GM23338 (cell line): Measurements from ENCODE around the gene CORO2A. TPM values are rescaled to one million over a fixed set of nuclear protein-coding genes. Genes with fewer than 3 reads are reported as not detected.
A peak's percentile ranks its signal among the peaks of the same experiment; 100 is the strongest.

Source experiments
- ATAC-seq: fragments of 200-7000 bp; cut with Tn5 transposase; 3 replicates; pipeline ENCODE4 v1.9.1; 2020
- DNase-seq: peaks from one replicate; pipeline ENCODE4 v3.0.0-alpha.2; 2015; ENCODE audit warnings: low spot score
- H2AFZ ChIP-seq: fragments of 200-600 bp; sonication (generic); 2 replicates; pipeline ENCODE4 v1.8.0; 2016; ENCODE audit warnings: antibody characterized with exemption, mild to moderate bottlenecking, moderate library complexity
- H3F3A ChIP-seq: fragments of 200-600 bp; sonication (generic); replicated peaks from 2 replicates; pipeline ENCODE4 v1.8.0; 2017; ENCODE audit warnings: antibody characterized with exemption, mixed run types, low read depth
- H3K27ac ChIP-seq: fragments of 200-600 bp; sonication (generic); 2 replicates; pipeline ENCODE4 v1.6.1; 2016; ENCODE audit warnings: low read depth
- H3K27me3 ChIP-seq: fragments of 200-600 bp; sonication (generic); 2 replicates; pipeline ENCODE4 v1.8.0; 2016; ENCODE audit warnings: mild to moderate bottlenecking, mixed run types, moderate library complexity; ENCODE audit not compliant: insufficient read depth
- H3K36me3 ChIP-seq: fragments of 200-600 bp; sonication (generic); 2 replicates; pipeline ENCODE4 v1.8.0; 2016; ENCODE audit warnings: mild to moderate bottlenecking; ENCODE audit not compliant: insufficient read depth
- H3K4me1 ChIP-seq: fragments of 200-600 bp; sonication (generic); 2 replicates; pipeline ENCODE4 v1.8.0; 2016; ENCODE audit warnings: mild to moderate bottlenecking, moderate library complexity; ENCODE audit not compliant: insufficient read depth
- H3K4me2 ChIP-seq: fragments of 200-600 bp; sonication (generic); 2 replicates; pipeline ENCODE4 v1.7.1; 2017; ENCODE audit warnings: mixed run types
- H3K4me3 ChIP-seq: fragments of 200-600 bp; sonication (generic); 2 replicates; pipeline ENCODE4 v1.6.1; 2016; ENCODE audit warnings: mixed run types
- H3K79me2 ChIP-seq: fragments of 200-600 bp; sonication (generic); replicated peaks from 2 replicates; pipeline ENCODE4 v1.8.0; 2017; ENCODE audit warnings: mild to moderate bottlenecking; ENCODE audit not compliant: insufficient read depth
- H3K9me2 ChIP-seq: fragments of 200-600 bp; sonication (generic); 2 replicates; pipeline ENCODE4 v1.8.0; 2017; ENCODE audit not compliant: insufficient read depth
- H4K20me1 ChIP-seq: fragments of 200-600 bp; sonication (generic); replicated peaks from 2 replicates; pipeline ENCODE4 v1.8.0; 2017; ENCODE audit warnings: mild to moderate bottlenecking; ENCODE audit not compliant: insufficient read depth
- H3K27ac Mint-ChIP-seq: 2 replicates; pipeline ENCODE4 v1.8.0; 2020; ENCODE audit warnings: inconsistent platforms, mild to moderate bottlenecking, moderate library complexity, mixed read lengths
- H3K27me3 Mint-ChIP-seq: 3 replicates; pipeline ENCODE4 v1.8.0; 2022; ENCODE audit warnings: low read depth, mild to moderate bottlenecking, moderate library complexity, mixed read lengths, inconsistent platforms; ENCODE audit not compliant: insufficient read depth, poor library complexity
- H3K36me3 Mint-ChIP-seq: 3 replicates; pipeline ENCODE4 v1.8.0; 2021; ENCODE audit warnings: low read depth, mild to moderate bottlenecking, inconsistent platforms, moderate library complexity, mixed read lengths
- H3K4me1 Mint-ChIP-seq: 3 replicates; pipeline ENCODE4 v1.8.0; 2020; ENCODE audit warnings: mild to moderate bottlenecking, inconsistent platforms, mixed read lengths
- H3K4me3 Mint-ChIP-seq: 3 replicates; pipeline ENCODE4 v1.8.0; 2021; ENCODE audit warnings: moderate library complexity, mild to moderate bottlenecking, inconsistent platforms, mixed read lengths
- H3K9me3 Mint-ChIP-seq: 3 replicates; pipeline ENCODE4 v1.8.0; 2020; ENCODE audit warnings: moderate library complexity, mild to moderate bottlenecking, inconsistent platforms, mixed read lengths
- CREB1 ChIP-seq: fragments of 250-450 bp; sonication (Bioruptor Pico); IDR thresholded peaks from 2 replicates; pipeline ENCODE4 v1.5.0; 2020; ENCODE audit warnings: low read depth, mild to moderate bottlenecking, moderate library complexity
- EZH2phosphoT487 ChIP-seq: fragments of 200-600 bp; sonication (generic); IDR thresholded peaks from one replicate; pipeline ENCODE4 v1.8.1; 2018; ENCODE audit warnings: antibody characterized with exemption; ENCODE audit not compliant: unreplicated experiment
- NANOG ChIP-seq: IDR thresholded peaks from 2 replicates; pipeline ENCODE4 v1.6.1; 2016; ENCODE audit warnings: antibody characterized with exemption, borderline replicate concordance
- POLR2AphosphoS5 ChIP-seq: IDR thresholded peaks from 2 replicates; pipeline ENCODE4 v1.6.1; 2016; ENCODE audit warnings: antibody characterized with exemption, low read depth
- STAT1 ChIP-seq: IDR thresholded peaks from one replicate; pipeline ENCODE4 v1.6.1; 2016; ENCODE audit warnings: antibody characterized with exemption; ENCODE audit not compliant: unreplicated experiment
- polyA plus RNA-seq: library from polyadenylated mRNA; unstranded; fragments of >200 nt; fragmentation: Nextera tagmentation; extraction: Ambion mirVana; gene quantifications from 2 replicates; pipeline ENCODE4 v1.2.1, GENCODE V29; 2016
- total RNA-seq: library from RNA; depleted of rRNA; stranded (reverse); fragments of >200 nt; shearing (Covaris generic); gene quantifications from 2 replicates; pipeline ENCODE4 v1.2.3, GENCODE V29; 2014
- TF ChIP-seq, protein P1 (sequence below): fragments of 250-450 bp; sonication (Bioruptor Pico); IDR thresholded peaks from 2 replicates; pipeline ENCODE4 v1.5.0; 2020; ENCODE audit warnings: mild to moderate bottlenecking, moderate library complexity
- TF ChIP-seq, protein P2 (sequence below): IDR thresholded peaks from 2 replicates; pipeline ENCODE4 v1.6.1; 2016; ENCODE audit warnings: antibody characterized with exemption
- TF ChIP-seq, protein P3 (sequence below), 2 experiments: fragments of 200-600 bp in 1 of 2; sonication (generic) in 1 of 2; conservative IDR thresholded peaks; 2 replicates each; pipeline versions ENCODE4 v1.5.1 to v1.6.1; 2016 to 2017; ENCODE audit warnings: antibody characterized with exemption in 2 of 2, low read depth in 2 of 2, mild to moderate bottlenecking in 2 of 2, moderate library complexity in 1 of 2

The CORO2A gene
- total and polyA plus RNA-seq, 2 experiments from 2014 or later, result 12.9 to 27.6 TPM

DNA sequence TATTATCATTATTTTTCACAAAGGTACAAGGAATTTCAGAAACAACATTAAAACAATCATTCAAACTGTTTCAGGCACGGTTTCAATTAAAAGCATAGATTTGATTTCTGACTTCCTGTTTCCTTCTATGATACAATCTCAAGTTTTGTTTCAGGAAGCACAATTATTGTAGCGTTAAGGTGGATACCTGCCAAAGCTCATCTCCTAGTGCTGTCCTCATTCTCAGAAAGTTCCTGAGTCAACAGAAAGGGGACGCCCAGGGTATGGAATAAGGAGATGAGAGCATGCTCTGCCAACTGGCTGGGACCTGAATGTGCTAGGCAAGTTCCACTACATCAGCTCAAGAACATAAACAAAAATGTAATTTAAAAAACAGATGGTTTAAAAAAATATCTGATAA is 71.4 kb downstream of the CORO2A start:
- no peak overlapping the region for H3K4me2 ChIP-seq

DNA sequence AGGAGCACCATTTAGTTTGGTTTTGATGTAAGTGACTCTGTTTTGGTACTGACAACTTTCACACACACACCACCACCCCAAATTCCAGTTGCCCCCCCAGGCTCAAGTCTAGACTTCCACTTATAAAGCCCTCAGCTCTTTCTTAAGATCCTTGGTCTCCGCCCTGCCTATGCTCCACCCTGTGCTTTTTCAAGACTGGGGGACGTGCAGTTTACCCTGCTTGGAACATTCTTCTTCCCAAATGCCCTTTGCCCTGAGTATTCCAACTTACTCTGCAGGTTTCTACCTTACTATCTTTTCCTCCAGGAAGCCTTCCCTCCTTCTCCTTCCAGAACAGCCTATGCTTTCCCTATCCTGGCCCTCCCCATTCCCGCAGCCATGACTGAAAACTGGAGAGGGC is 72.0 kb downstream of the CORO2A start:
- no peaks in the 10 kb centered on the region for H3K9me2 ChIP-seq
- H3K27ac ChIP-seq, result no peak overlapping the region
- Mint-ChIP-seq H3K4me1 (peaks cover 8% of the 10 kb centered on the region), H3K27ac (no peak overlapping the region), H3K9me3 (peaks cover 2% of the 10 kb centered on the region; the same call in 1 of the 3 replicates), H3K4me3 (peak overlapping the region; percentile 38; the same call in 1 of the 3 replicates), H3K36me3 (peaks cover 9% of the 10 kb centered on the region), H3K27me3 (peaks cover 17% of the 10 kb centered on the region)
- DNase-seq (no peak), ATAC-seq (no peak)
- H3K4me1 ChIP-seq, result no peaks in the 10 kb centered on the region; the same call in 1 of the 2 replicates
- no peaks in the 10 kb centered on the region for H3K27me3 ChIP-seq
- no peak overlapping the region for H3K4me2 ChIP-seq
- H3F3A ChIP-seq, result peaks cover 6% of the 10 kb centered on the region; the same call in 1 of the 2 replicates
- 0 out of 2 replicates have a peak, but pooled peaks cover 4% of the 10 kb centered on the region for H3K36me3 ChIP-seq
- H2AFZ ChIP-seq, result no peak overlapping the region
- no peak overlapping the region for H3K4me3 ChIP-seq
- H3K79me2 ChIP-seq, result no peaks in the 10 kb centered on the region
- H4K20me1 ChIP-seq, result no peaks in the 10 kb centered on the region; the same call in 1 of the 2 replicates
- no peak for TF ChIP-seq STAT1
- TF ChIP-seq CREB1, result no peak
- no peak for TF ChIP-seq POLR2AphosphoS5
- TF ChIP-seq, protein P1, sequence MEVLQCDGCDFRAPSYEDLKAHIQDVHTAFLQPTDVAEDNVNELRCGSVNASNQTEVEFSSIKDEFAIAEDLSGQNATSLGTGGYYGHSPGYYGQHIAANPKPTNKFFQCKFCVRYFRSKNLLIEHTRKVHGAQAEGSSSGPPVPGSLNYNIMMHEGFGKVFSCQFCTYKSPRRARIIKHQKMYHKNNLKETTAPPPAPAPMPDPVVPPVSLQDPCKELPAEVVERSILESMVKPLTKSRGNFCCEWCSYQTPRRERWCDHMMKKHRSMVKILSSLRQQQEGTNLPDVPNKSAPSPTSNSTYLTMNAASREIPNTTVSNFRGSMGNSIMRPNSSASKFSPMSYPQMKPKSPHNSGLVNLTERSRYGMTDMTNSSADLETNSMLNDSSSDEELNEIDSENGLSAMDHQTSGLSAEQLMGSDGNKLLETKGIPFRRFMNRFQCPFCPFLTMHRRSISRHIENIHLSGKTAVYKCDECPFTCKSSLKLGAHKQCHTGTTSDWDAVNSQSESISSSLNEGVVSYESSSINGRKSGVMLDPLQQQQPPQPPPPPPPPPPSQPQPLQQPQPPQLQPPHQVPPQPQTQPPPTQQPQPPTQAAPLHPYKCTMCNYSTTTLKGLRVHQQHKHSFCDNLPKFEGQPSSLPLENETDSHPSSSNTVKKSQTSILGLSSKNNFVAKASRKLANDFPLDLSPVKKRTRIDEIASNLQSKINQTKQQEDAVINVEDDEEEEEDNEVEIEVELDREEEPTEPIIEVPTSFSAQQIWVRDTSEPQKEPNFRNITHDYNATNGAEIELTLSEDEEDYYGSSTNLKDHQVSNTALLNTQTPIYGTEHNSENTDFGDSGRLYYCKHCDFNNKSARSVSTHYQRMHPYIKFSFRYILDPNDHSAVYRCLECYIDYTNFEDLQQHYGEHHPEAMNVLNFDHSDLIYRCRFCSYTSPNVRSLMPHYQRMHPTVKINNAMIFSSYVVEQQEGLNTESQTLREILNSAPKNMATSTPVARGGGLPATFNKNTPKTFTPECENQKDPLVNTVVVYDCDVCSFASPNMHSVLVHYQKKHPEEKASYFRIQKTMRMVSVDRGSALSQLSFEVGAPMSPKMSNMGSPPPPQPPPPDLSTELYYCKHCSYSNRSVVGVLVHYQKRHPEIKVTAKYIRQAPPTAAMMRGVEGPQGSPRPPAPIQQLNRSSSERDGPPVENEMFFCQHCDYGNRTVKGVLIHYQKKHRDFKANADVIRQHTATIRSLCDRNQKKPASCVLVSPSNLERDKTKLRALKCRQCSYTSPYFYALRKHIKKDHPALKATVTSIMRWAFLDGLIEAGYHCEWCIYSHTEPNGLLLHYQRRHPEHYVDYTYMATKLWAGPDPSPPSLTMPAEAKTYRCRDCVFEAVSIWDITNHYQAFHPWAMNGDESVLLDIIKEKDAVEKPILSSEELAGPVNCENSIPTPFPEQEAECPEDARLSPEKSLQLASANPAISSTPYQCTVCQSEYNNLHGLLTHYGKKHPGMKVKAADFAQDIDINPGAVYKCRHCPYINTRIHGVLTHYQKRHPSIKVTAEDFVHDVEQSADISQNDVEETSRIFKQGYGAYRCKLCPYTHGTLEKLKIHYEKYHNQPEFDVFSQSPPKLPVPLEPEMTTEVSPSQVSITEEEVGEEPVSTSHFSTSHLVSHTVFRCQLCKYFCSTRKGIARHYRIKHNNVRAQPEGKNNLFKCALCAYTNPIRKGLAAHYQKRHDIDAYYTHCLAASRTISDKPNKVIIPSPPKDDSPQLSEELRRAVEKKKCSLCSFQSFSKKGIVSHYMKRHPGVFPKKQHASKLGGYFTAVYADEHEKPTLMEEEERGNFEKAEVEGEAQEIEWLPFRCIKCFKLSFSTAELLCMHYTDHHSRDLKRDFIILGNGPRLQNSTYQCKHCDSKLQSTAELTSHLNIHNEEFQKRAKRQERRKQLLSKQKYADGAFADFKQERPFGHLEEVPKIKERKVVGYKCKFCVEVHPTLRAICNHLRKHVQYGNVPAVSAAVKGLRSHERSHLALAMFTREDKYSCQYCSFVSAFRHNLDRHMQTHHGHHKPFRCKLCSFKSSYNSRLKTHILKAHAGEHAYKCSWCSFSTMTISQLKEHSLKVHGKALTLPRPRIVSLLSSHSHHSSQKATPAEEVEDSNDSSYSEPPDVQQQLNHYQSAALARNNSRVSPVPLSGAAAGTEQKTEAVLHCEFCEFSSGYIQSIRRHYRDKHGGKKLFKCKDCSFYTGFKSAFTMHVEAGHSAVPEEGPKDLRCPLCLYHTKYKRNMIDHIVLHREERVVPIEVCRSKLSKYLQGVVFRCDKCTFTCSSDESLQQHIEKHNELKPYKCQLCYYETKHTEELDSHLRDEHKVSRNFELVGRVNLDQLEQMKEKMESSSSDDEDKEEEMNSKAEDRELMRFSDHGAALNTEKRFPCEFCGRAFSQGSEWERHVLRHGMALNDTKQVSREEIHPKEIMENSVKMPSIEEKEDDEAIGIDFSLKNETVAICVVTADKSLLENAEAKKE, result no peak
- no peak for TF ChIP-seq EZH2phosphoT487

More for the DNA sequence above, 71.4 kb downstream of the CORO2A start:
- ATAC-seq (no peak), DNase-seq (no peak)
- Histone ChIP-seq H4K20me1 (no peaks in the 10 kb centered on the region; the same call in 1 of the 2 replicates), H3F3A (peaks cover 6% of the 10 kb centered on the region; the same call in 1 of the 2 replicates), H2AFZ (no peak overlapping the region), H3K27me3 (no peaks in the 10 kb centered on the region), H3K79me2 (no peaks in the 10 kb centered on the region), H3K27ac (no peak overlapping the region), H3K4me1 (no peaks in the 10 kb centered on the region; the same call in 1 of the 2 replicates), H3K9me2 (no peaks in the 10 kb centered on the region), H3K4me3 (no peak overlapping the region), H3K36me3 (0 out of 2 replicates have a peak, but pooled peaks cover 4% of the 10 kb centered on the region)
- Mint-ChIP-seq H3K9me3 (peaks cover 2% of the 10 kb centered on the region; the same call in 1 of the 3 replicates), H3K4me3 (no peak overlapping the region), H3K27me3 (peaks cover 17% of the 10 kb centered on the region), H3K27ac (no peak overlapping the region), H3K36me3 (peaks cover 9% of the 10 kb centered on the region), H3K4me1 (peaks cover 8% of the 10 kb centered on the region)
- TF ChIP-seq STAT1 (no peak), NANOG (no peak), CREB1 (no peak)
- TF ChIP-seq, protein P2, sequence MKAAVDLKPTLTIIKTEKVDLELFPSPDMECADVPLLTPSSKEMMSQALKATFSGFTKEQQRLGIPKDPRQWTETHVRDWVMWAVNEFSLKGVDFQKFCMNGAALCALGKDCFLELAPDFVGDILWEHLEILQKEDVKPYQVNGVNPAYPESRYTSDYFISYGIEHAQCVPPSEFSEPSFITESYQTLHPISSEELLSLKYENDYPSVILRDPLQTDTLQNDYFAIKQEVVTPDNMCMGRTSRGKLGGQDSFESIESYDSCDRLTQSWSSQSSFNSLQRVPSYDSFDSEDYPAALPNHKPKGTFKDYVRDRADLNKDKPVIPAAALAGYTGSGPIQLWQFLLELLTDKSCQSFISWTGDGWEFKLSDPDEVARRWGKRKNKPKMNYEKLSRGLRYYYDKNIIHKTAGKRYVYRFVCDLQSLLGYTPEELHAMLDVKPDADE, result no peak
- TF ChIP-seq, protein P3, sequence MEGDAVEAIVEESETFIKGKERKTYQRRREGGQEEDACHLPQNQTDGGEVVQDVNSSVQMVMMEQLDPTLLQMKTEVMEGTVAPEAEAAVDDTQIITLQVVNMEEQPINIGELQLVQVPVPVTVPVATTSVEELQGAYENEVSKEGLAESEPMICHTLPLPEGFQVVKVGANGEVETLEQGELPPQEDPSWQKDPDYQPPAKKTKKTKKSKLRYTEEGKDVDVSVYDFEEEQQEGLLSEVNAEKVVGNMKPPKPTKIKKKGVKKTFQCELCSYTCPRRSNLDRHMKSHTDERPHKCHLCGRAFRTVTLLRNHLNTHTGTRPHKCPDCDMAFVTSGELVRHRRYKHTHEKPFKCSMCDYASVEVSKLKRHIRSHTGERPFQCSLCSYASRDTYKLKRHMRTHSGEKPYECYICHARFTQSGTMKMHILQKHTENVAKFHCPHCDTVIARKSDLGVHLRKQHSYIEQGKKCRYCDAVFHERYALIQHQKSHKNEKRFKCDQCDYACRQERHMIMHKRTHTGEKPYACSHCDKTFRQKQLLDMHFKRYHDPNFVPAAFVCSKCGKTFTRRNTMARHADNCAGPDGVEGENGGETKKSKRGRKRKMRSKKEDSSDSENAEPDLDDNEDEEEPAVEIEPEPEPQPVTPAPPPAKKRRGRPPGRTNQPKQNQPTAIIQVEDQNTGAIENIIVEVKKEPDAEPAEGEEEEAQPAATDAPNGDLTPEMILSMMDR (conservative IDR thresholded peaks at IDR 0.05; ENCODE audit: low read depth in 2 of 2), result 0 out of 4 replicates have a peak, but pooled peaks of 1 of the 2 experiments have one; percentile 18
